ENCODE data around the gene SLC24A4. TPM values are rescaled to one million over a fixed set of nuclear protein-coding genes. Genes with fewer than 3 reads are reported as not detected.

The SLC24A4 gene
- polyA plus RNA-seq, 1 donor (not counting 4 experiments of a cell fraction or from before 2014, with no cell fraction given) = 0.10 TPM

DNA sequence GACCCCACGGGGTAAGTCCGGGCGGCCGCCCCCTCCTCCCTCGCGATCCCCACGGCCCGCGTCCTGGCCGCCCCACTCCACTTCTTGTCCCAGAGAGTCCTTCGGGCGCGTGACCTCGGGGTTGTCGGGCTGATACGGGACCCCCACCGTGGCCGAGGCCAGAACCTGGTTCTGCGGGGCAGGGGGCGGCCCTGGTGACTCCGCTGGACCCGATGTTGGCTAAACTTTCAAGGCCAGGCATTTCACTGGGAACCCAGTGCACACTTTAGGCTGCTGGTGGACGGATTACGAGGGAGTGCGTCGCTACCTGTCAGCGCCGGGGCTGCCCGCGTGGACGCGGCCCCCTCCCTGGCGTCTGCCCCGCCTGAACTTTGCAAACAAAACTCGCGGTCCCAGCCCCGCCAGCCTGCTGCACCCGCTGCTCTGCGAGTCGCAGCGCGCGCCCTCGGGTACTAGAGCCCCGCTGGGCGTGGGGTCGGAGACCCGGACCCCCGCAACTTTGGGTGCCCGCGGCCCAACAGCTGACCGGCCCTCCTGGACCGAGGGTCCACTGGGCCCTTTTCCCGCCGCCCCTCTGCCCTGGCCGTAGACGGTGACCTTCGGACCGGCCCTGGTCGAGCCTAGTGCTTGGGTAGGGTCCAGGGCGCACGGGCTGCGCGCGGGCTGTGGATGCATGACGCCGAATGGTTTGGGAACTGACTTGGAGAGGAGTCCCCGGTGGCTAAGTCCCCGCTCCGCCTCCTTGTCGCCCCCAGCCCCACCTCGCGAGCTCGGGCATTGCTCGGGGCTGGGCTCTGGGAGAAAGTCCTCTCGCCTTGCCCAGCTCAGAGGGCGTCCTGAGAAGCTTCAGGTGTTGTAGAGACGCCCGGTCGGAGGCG is 191.2 kb downstream of the SLC24A4 start:
- Histone ChIP-seq H3K27ac (ENCODE audit: control insufficient read depth, insufficient read depth, low read length) (peak overlapping the region; percentile 70), H3K4me2 (ENCODE audit: control insufficient read depth, extremely low read depth, insufficient read depth, low read depth, low read length) (peak overlapping the region; percentile 83), H3K9me1 (ENCODE audit: control insufficient read depth, extremely low read depth, insufficient read depth, low read length) (no peaks in the 10 kb centered on the region), H2AFZ (ENCODE audit: control insufficient read depth, low read length) (peak overlapping the region; percentile 80), H3K36me3 (ENCODE audit: control insufficient read depth in 2 of 2, extremely low read depth in 1 of 2, insufficient read depth in 2 of 2, low read length in 2 of 2) (no peaks in the 10 kb centered on the region), H3K27me3 (ENCODE audit: control insufficient read depth, extremely low read depth, insufficient read depth, low read length) (no peaks in the 10 kb centered on the region), H3K9ac (ENCODE audit: control insufficient read depth, extremely low read depth, insufficient read depth, low read length) (peak overlapping the region; percentile 83), H4K20me1 (ENCODE audit: control insufficient read depth, extremely low read depth, insufficient read depth, low read length) (no peaks in the 10 kb centered on the region), H3K79me2 (ENCODE audit: control insufficient read depth, insufficient read depth, low read length) (peaks cover 9% of the 10 kb centered on the region), H3K4me3 (ENCODE audit: control insufficient read depth in 2 of 3, extremely low read depth in 1 of 3, insufficient read depth in 2 of 3, low read depth in 1 of 3, low read length in 3 of 3) (peak overlapping the region; percentile 65 to 72 (median 65)), H3K9me3 (ENCODE audit: control insufficient read depth, low read depth, low read length) (no peaks in the 10 kb centered on the region), H3K4me1 (ENCODE audit: control insufficient read depth, extremely low read depth, insufficient read depth, low read length) (peaks cover 34% of the 10 kb centered on the region)
- TF ChIP-seq CTCF (optimal IDR thresholded peaks at IDR 0.05 in 1 of 3, IDR thresholded peaks at IDR 0.05 in 1 of 3, conservative IDR thresholded peaks at IDR 0.05 in 1 of 3; ENCODE audit: extremely low read depth in 1 of 3, insufficient read depth in 2 of 3, low read length in 3 of 3) (no peak), EZH2 (IDR thresholded peaks at IDR 0.05; ENCODE audit: low read length) (no peak)
- dilution Hi-C loops (cut with MboI; ENCODE audit: extremely low pct_ligation_motif_present, low sequenced_read_pairs) = no loop called here
- no peak for FAIRE-seq
- no peak for DNase-seq (ENCODE audit: low read depth, low spot score)

GRCh38 chr14:92514844-92515514 is 192.0 kb downstream of the SLC24A4 start:
- H3K79me2 ChIP-seq (ENCODE audit: control insufficient read depth, insufficient read depth, low read length) = peaks cover 10% of the 10 kb centered on the region
- no peak overlapping the region for H3K27ac ChIP-seq (ENCODE audit: control insufficient read depth, insufficient read depth, low read length)
- no peaks in the 10 kb centered on the region for H3K27me3 ChIP-seq (ENCODE audit: control insufficient read depth, extremely low read depth, insufficient read depth, low read length)
- no peak for FAIRE-seq
- H3K4me2 ChIP-seq (ENCODE audit: control insufficient read depth, extremely low read depth, insufficient read depth, low read depth, low read length) = peak overlapping the region; percentile 83
- H3K9me1 ChIP-seq (ENCODE audit: control insufficient read depth, extremely low read depth, insufficient read depth, low read length) = no peaks in the 10 kb centered on the region
- H4K20me1 ChIP-seq (ENCODE audit: control insufficient read depth, extremely low read depth, insufficient read depth, low read length) = no peaks in the 10 kb centered on the region
- peak overlapping the region; percentile 83 for H3K9ac ChIP-seq (ENCODE audit: control insufficient read depth, extremely low read depth, insufficient read depth, low read length)
- no peaks in the 10 kb centered on the region for H3K9me3 ChIP-seq (ENCODE audit: control insufficient read depth, low read depth, low read length)
- no peak overlapping the region for H2AFZ ChIP-seq (ENCODE audit: control insufficient read depth, low read length)
- H3K4me1 ChIP-seq (ENCODE audit: control insufficient read depth, extremely low read depth, insufficient read depth, low read length) = peaks cover 34% of the 10 kb centered on the region
- DNase-seq (ENCODE audit: low read depth, low spot score) = no peak
- peak overlapping the region in 1 of 3 experiments; percentile 20 for H3K4me3 ChIP-seq (ENCODE audit: control insufficient read depth in 2 of 3, extremely low read depth in 1 of 3, insufficient read depth in 2 of 3, low read depth in 1 of 3, low read length in 3 of 3)
- dilution Hi-C loops (cut with MboI; ENCODE audit: extremely low pct_ligation_motif_present, low sequenced_read_pairs) = no loop called here
- TF ChIP-seq CTCF (optimal IDR thresholded peaks at IDR 0.05 in 1 of 3, IDR thresholded peaks at IDR 0.05 in 1 of 3, conservative IDR thresholded peaks at IDR 0.05 in 1 of 3; ENCODE audit: extremely low read depth in 1 of 3, insufficient read depth in 2 of 3, low read length in 3 of 3) = no peak
- no peak for TF ChIP-seq EZH2 (IDR thresholded peaks at IDR 0.05; ENCODE audit: low read length)
- no peaks in the 10 kb centered on the region for H3K36me3 ChIP-seq (ENCODE audit: control insufficient read depth in 2 of 2, extremely low read depth in 1 of 2, insufficient read depth in 2 of 2, low read length in 2 of 2)
